HEK293 (cell line): ENCODE data around the gene CBFA2T2.
A peak's percentile ranks its signal among the peaks of the same experiment; 100 is the strongest.
"Not testable (repeated sequence)": the region's sequence is repeated elsewhere in the genome, so short reads cannot be mapped to it uniquely, and the experiment has no call there.

Source experiments
- CTCF ChIA-PET: fragments of 350-600 bp; formaldehyde crosslinking; extraction: SDS; loops from one replicate; lab custom pipeline; 2021; ENCODE audit warnings: antibody characterized with exemption; lab: Yijun Ruan, JAX
- POLR2A ChIA-PET: fragments of 300-600 bp; formaldehyde crosslinking; extraction: SDS; loops from one replicate; lab custom pipeline; 2020; ENCODE audit warnings: antibody characterized with exemption, inconsistent platforms; lab: Yijun Ruan, JAX
- H3K27ac ChIP-seq: fragments of 200-500 bp; sonication (Bioruptor generic); 2 replicates; pipeline ENCODE4 v1.5.1; 2014; ENCODE audit warnings: low read depth, low read length, control low read depth, inconsistent platforms; ENCODE audit errors: extremely low read depth
- H3K36me3 ChIP-seq, 2 experiments: fragments of 200-500 bp in 1 of 2; sonication (Bioruptor generic) in 1 of 2; 1 replicate in 1 of 2; 2 replicates in 1 of 2; pipeline ENCODE4 v1.5.1; 2014 to 2017; ENCODE audit warnings: inconsistent platforms in 2 of 2, low read length in 2 of 2; ENCODE audit not compliant: control insufficient read depth in 2 of 2, insufficient read depth in 1 of 2
- H3K4me1 ChIP-seq: fragments of 200-500 bp; sonication (Bioruptor generic); 2 replicates; pipeline ENCODE4 v1.5.1; 2014; ENCODE audit warnings: mild to moderate bottlenecking, low read length, inconsistent platforms; ENCODE audit not compliant: control insufficient read depth, insufficient read depth
- H3K4me3 ChIP-seq: 2 replicates; pipeline ENCODE4 v1.5.1; 2011; ENCODE audit warnings: low read depth, mild to moderate bottlenecking, control low read depth, low read length, moderate library complexity
- H3K9me3 ChIP-seq: fragments of 200-500 bp; sonication (Bioruptor generic); 2 replicates; pipeline ENCODE4 v1.5.1; 2014; ENCODE audit warnings: low read depth, low read length, inconsistent platforms; ENCODE audit not compliant: control insufficient read depth, insufficient read depth
- EGR2 ChIP-seq: fragments of 450-650 bp; formaldehyde crosslinking; IDR thresholded peaks from 2 replicates; pipeline ENCODE4 v1.5.1; 2016; ENCODE audit warnings: low read depth, missing biosample characterization, missing genetic modification characterization
- GLIS1 ChIP-seq: fragments of 450-650 bp; formaldehyde crosslinking; IDR thresholded peaks from 2 replicates; pipeline ENCODE4 v1.5.1; 2016; ENCODE audit warnings: missing biosample characterization, missing genetic modification characterization
- PATZ1 ChIP-seq: fragments of 450-650 bp; formaldehyde crosslinking; IDR thresholded peaks from 2 replicates; pipeline ENCODE4 v1.5.1; 2016; ENCODE audit warnings: missing biosample characterization, missing genetic modification characterization
- PRDM10 ChIP-seq: fragments of 450-650 bp; formaldehyde crosslinking; IDR thresholded peaks from 2 replicates; pipeline ENCODE4 v1.5.1; 2016; ENCODE audit warnings: missing biosample characterization, missing genetic modification characterization
- SP7 ChIP-seq: fragments of 450-650 bp; formaldehyde crosslinking; IDR thresholded peaks from 2 replicates; pipeline ENCODE4 v1.5.1; 2016; ENCODE audit warnings: missing biosample characterization, missing genetic modification characterization
- TRIM28 ChIP-seq: IDR thresholded peaks from 2 replicates; pipeline ENCODE4 v1.6.1; 2011; ENCODE audit warnings: low read length, control low read depth, borderline replicate concordance
- YY1 ChIP-seq: fragments of 450-650 bp; formaldehyde crosslinking; IDR thresholded peaks from 2 replicates; pipeline ENCODE4 v1.5.1; 2018; ENCODE audit warnings: missing biosample characterization, missing genetic modification characterization
- YY2 ChIP-seq: fragments of 450-650 bp; formaldehyde crosslinking; IDR thresholded peaks from 2 replicates; pipeline ENCODE4 v1.5.1; 2016; ENCODE audit warnings: missing biosample characterization, missing genetic modification characterization
- ZFP3 ChIP-seq: fragments of 450-650 bp; formaldehyde crosslinking; IDR thresholded peaks from 2 replicates; pipeline ENCODE4 v1.5.1; 2016; ENCODE audit warnings: low read depth, missing biosample characterization, missing genetic modification characterization
- ZFP37 ChIP-seq: fragments of 450-650 bp; formaldehyde crosslinking; IDR thresholded peaks from 2 replicates; pipeline ENCODE4 v1.5.1; 2016; ENCODE audit warnings: missing biosample characterization, missing genetic modification characterization
- ZNF146 ChIP-seq: fragments of 450-650 bp; formaldehyde crosslinking; IDR thresholded peaks from 2 replicates; pipeline ENCODE4 v1.5.1; 2016; ENCODE audit warnings: missing biosample characterization, missing genetic modification characterization
- ZNF16 ChIP-seq: fragments of 450-650 bp; formaldehyde crosslinking; IDR thresholded peaks from 2 replicates; pipeline ENCODE4 v1.5.1; 2016; ENCODE audit warnings: low read depth, missing biosample characterization, missing genetic modification characterization
- ZNF2 ChIP-seq: fragments of 450-650 bp; formaldehyde crosslinking; IDR thresholded peaks from 2 replicates; pipeline ENCODE4 v1.5.1; 2016; ENCODE audit warnings: missing biosample characterization, missing genetic modification characterization
- ZNF292 ChIP-seq: fragments of 450-650 bp; formaldehyde crosslinking; IDR thresholded peaks from 2 replicates; pipeline ENCODE4 v1.5.1; 2016; ENCODE audit warnings: low read depth, missing biosample characterization, missing genetic modification characterization, borderline replicate concordance
- ZNF37A ChIP-seq: fragments of 450-650 bp; IDR thresholded peaks from 2 replicates; pipeline ENCODE4 v1.5.1; 2018; ENCODE audit warnings: missing biosample characterization, missing genetic modification characterization
- ZNF398 ChIP-seq: fragments of 450-650 bp; formaldehyde crosslinking; IDR thresholded peaks from 2 replicates; pipeline ENCODE4 v1.5.1; 2017; ENCODE audit warnings: missing biosample characterization, missing genetic modification characterization
- ZNF585B ChIP-seq: fragments of 450-650 bp; formaldehyde crosslinking; IDR thresholded peaks from 2 replicates; pipeline ENCODE4 v1.5.1; 2016; ENCODE audit warnings: missing biosample characterization, missing genetic modification characterization
- ZNF658 ChIP-seq: fragments of 450-650 bp; formaldehyde crosslinking; IDR thresholded peaks from 2 replicates; pipeline ENCODE4; 2016; ENCODE audit warnings: missing biosample characterization, missing genetic modification characterization
- ZNF670 ChIP-seq: fragments of 450-650 bp; formaldehyde crosslinking; IDR thresholded peaks from 2 replicates; pipeline ENCODE4 v1.5.1; 2016; ENCODE audit warnings: missing biosample characterization, missing genetic modification characterization, low read depth
- ZNF701 ChIP-seq: fragments of 450-650 bp; formaldehyde crosslinking; IDR thresholded peaks from 2 replicates; pipeline ENCODE4 v1.5.1; 2016; ENCODE audit warnings: missing biosample characterization, missing genetic modification characterization
- TF ChIP-seq, protein P1 (sequence below): fragments of 450-650 bp; formaldehyde crosslinking; IDR thresholded peaks from 2 replicates; pipeline ENCODE4 v1.5.1; 2016; ENCODE audit warnings: missing biosample characterization, missing genetic modification characterization

The CBFA2T2 gene

DNA sequence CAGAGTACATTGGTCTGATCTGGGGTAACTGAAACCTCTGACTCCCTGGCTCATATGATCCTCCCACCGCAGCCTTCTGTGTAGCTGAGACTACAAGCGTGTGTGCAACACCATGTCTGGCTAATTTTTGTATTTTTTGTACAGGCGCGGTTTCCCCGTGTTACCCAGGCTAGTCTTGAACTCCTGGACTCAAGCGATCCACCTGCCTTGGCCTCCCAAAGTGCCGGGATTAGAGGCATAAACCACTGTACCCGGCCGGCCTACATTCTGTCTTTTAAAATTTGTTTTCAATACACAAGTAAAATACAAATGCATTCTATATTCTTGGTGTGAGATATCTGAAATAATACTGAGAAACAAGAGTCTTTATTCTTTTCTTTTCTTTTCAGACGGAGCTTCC, 1.7 kb upstream of the CBFA2T2 start:
- Histone ChIP-seq H3K27ac (no peak overlapping the region), H3K9me3 (no peaks in the 10 kb centered on the region), H3K4me3 (no peak overlapping the region), H3K4me1 (no peaks in the 10 kb centered on the region), H3K36me3 (no peaks in the 10 kb centered on the region; a peak in 1 of 3 replicates)
- ChIA-PET POLR2A (interaction anchor here (1.9 kb wide), 1 partner anchor 166 kb away, joined by 5 read pairs; no protein-coding TSS in a partner anchor), CTCF (no interaction called here)
- TF ChIP-seq ZNF292 (no peak), ZNF701 (tag by site-specific recombination) (no peak), TRIM28 (no peak), GLIS1 (tag by site-specific recombination) (no peak), YY1 (tag by site-specific recombination) (no peak), SP7 (tag by site-specific recombination) (no peak), ZNF146 (tag by site-specific recombination) (no peak), ZNF670 (tag by site-specific recombination) (no peak), YY2 (tag by site-specific recombination) (no peak), ZNF16 (tag by site-specific recombination) (no peak), ZNF37A (tag by site-specific recombination) (no peak), ZFP3 (tag by site-specific recombination) (no peak)
- TF ChIP-seq, protein P1, sequence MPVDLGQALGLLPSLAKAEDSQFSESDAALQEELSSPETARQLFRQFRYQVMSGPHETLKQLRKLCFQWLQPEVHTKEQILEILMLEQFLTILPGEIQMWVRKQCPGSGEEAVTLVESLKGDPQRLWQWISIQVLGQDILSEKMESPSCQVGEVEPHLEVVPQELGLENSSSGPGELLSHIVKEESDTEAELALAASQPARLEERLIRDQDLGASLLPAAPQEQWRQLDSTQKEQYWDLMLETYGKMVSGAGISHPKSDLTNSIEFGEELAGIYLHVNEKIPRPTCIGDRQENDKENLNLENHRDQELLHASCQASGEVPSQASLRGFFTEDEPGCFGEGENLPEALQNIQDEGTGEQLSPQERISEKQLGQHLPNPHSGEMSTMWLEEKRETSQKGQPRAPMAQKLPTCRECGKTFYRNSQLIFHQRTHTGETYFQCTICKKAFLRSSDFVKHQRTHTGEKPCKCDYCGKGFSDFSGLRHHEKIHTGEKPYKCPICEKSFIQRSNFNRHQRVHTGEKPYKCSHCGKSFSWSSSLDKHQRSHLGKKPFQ (tag by site-specific recombination), result no peak

- POLR2A ChIA-PET, result interaction anchor here (0.5 to 1.9 kb wide), 18 partner anchors 9 to 623 kb away, joined by 3 to 19 read pairs (median 4); partner anchors contain the start of genes CDK5RAP1, EIF2S2, RALY and SNTA1
- not testable (repeated sequence) for H3K36me3 ChIP-seq, H3K4me1 ChIP-seq, H3K27ac ChIP-seq, H3K9me3 ChIP-seq, H3K4me3 ChIP-seq
- peak; percentile 48 for TF ChIP-seq EGR2
- CTCF ChIA-PET, result interaction anchor here (0.6 to 1.0 kb wide), 3 partner anchors 87 to 541 kb away, joined by 3 to 6 read pairs (median 3); partner anchors contain the start of gene CDK5RAP1
These were observed 1.0 kb upstream of the CBFA2T2 start for GRCh38 chr20:33488661-33489494.

GRCh38 chr20:33489495-33490022, 337 bp upstream of the CBFA2T2 start:
- Histone ChIP-seq H3K27ac (peak overlapping the region; percentile 58), H3K9me3 (no peaks in the 10 kb centered on the region), H3K4me1 (no peaks in the 10 kb centered on the region), H3K36me3 (no peaks in the 10 kb centered on the region; a peak in 1 of 3 replicates), H3K4me3 (peak overlapping the region; percentile 53)
- CTCF ChIA-PET, result interaction anchor here (0.6 to 1.1 kb wide), 3 partner anchors 32 to 540 kb away, joined by 3 to 6 read pairs (median 3); no protein-coding TSS in a partner anchor
- POLR2A ChIA-PET, result interaction anchor here (0.5 to 1.9 kb wide), 27 partner anchors 9 to 898 kb away, joined by 3 to 19 read pairs (median 4); partner anchors contain the start of genes CDK5RAP1, EIF2S2, RALY and SNTA1
- no peak for TF ChIP-seq ZNF658 (tag by site-specific recombination)
- 0 out of 2 replicates have a peak, but pooled peaks have one; percentile 32 for TF ChIP-seq PRDM10 (tag by site-specific recombination)
- TF ChIP-seq ZFP37 (tag by site-specific recombination), result no peak
- TF ChIP-seq ZNF585B (tag by site-specific recombination), result no peak
- no peak for TF ChIP-seq ZNF398 (tag by site-specific recombination)
- peak; percentile 39 for TF ChIP-seq PATZ1 (tag by site-specific recombination)
- TF ChIP-seq ZNF2, result no peak
